SU-DHL-6 (cell line): Measurements from ENCODE around the gene ACOT12.

ENCODE experiments used
- H2AFZ ChIP-seq: fragments of 200-600 bp; sonication (generic); 2 replicates; pipeline ENCODE4 v1.6.1; 2014; ENCODE audit warnings: low read depth, mild to moderate bottlenecking, moderate library complexity, mixed read lengths, antibody characterized with exemption, low read length; ENCODE audit not compliant: severe bottlenecking
- H3F3A ChIP-seq: fragments of 200-600 bp; shearing (Covaris generic); 2 replicates; pipeline ENCODE4 v1.6.0; 2016; ENCODE audit warnings: antibody characterized with exemption, mild to moderate bottlenecking; ENCODE audit not compliant: insufficient read depth
- H3K27ac ChIP-seq: fragments of 200-600 bp; sonication (generic); 2 replicates; pipeline ENCODE4 v1.5.1; 2016; ENCODE audit warnings: low read depth, mild to moderate bottlenecking, low read length, moderate library complexity, mixed read lengths
- H3K27me3 ChIP-seq: fragments of 200-600 bp; sonication (generic), shearing (Covaris generic); 2 replicates; pipeline ENCODE4 v1.6.0; 2014; ENCODE audit warnings: mild to moderate bottlenecking, low read length
- H3K36me3 ChIP-seq: fragments of 200-600 bp; sonication (generic); 2 replicates; pipeline ENCODE4 v1.6.1; 2014; ENCODE audit warnings: mild to moderate bottlenecking, low read length, mixed read lengths
- H3K4me2 ChIP-seq: fragments of 300-600, 200-600 bp; shearing (Covaris generic), sonication (generic); 2 replicates; pipeline ENCODE4 v1.6.0; 2014; ENCODE audit warnings: low read length, low read depth, mild to moderate bottlenecking; ENCODE audit not compliant: poor library complexity, severe bottlenecking
- H3K4me3 ChIP-seq: fragments of 200-600 bp; sonication (generic); 2 replicates; pipeline ENCODE4 v1.5.1; 2014; ENCODE audit warnings: antibody characterized with exemption, low read length, mild to moderate bottlenecking, mixed read lengths; ENCODE audit not compliant: insufficient read depth, poor library complexity, severe bottlenecking
- H3K79me2 ChIP-seq: fragments of 200-600 bp; sonication (generic); 2 replicates; pipeline ENCODE4 v1.6.1; 2014; ENCODE audit warnings: mild to moderate bottlenecking, low read length, moderate library complexity; ENCODE audit not compliant: insufficient read depth
- H3K9ac ChIP-seq: fragments of 200-600 bp; sonication (generic); 2 replicates; pipeline ENCODE4 v1.7.0; 2014; ENCODE audit warnings: mild to moderate bottlenecking, low read length
- H3K9me2 ChIP-seq: fragments of 200-600 bp; sonication (generic); replicated peaks from 2 replicates; pipeline ENCODE4 v1.6.1; 2014; ENCODE audit warnings: low read length; ENCODE audit not compliant: insufficient read depth
- H3K9me3 ChIP-seq: fragments of 200-600 bp; sonication (generic); 2 replicates; pipeline ENCODE4 v1.6.1; 2014; ENCODE audit warnings: low read length, mixed read lengths; ENCODE audit not compliant: insufficient read depth
- H4K20me1 ChIP-seq: fragments of 200-600 bp; sonication (generic); 2 replicates; pipeline ENCODE4 v1.6.1; 2014; ENCODE audit warnings: low read depth, mild to moderate bottlenecking, antibody characterized with exemption, low read length, moderate library complexity, mixed read lengths
- EZH2phosphoT487 ChIP-seq: fragments of 200-600 bp; sonication (generic), shearing (Covaris generic); conservative IDR thresholded peaks from 2 replicates; pipeline ENCODE4 v1.6.1; 2018; ENCODE audit warnings: mild to moderate bottlenecking, antibody characterized with exemption, low read length, moderate library complexity, mixed read lengths
- TF ChIP-seq, protein P1 (sequence below): fragments of 200-600 bp; sonication (generic); IDR thresholded peaks from one replicate; pipeline ENCODE4 v1.5.1; 2017; ENCODE audit warnings: antibody characterized with exemption, mild to moderate bottlenecking, low read length, moderate library complexity; ENCODE audit not compliant: insufficient read depth, poor library complexity, severe bottlenecking

ACOT12 gene

GRCh38 chr5:81405126-81405891 lies 11.4 kb upstream of the ACOT12 start:
- Histone ChIP-seq H3K79me2 (no peaks in the 10 kb centered on the region), H3K27ac (no peak overlapping the region), H3K4me3 (no peak overlapping the region), H4K20me1 (no peaks in the 10 kb centered on the region), H3K9me2 (no peaks in the 10 kb centered on the region), H3K27me3 (no peaks in the 10 kb centered on the region), H3F3A (no peaks in the 10 kb centered on the region; the same call in 1 of the 2 replicates), H3K9ac (no peak overlapping the region), H2AFZ (no peak overlapping the region), H3K36me3 (no peaks in the 10 kb centered on the region), H3K4me2 (no peak overlapping the region), H3K9me3 (no peaks in the 10 kb centered on the region)
- TF ChIP-seq, protein P1, sequence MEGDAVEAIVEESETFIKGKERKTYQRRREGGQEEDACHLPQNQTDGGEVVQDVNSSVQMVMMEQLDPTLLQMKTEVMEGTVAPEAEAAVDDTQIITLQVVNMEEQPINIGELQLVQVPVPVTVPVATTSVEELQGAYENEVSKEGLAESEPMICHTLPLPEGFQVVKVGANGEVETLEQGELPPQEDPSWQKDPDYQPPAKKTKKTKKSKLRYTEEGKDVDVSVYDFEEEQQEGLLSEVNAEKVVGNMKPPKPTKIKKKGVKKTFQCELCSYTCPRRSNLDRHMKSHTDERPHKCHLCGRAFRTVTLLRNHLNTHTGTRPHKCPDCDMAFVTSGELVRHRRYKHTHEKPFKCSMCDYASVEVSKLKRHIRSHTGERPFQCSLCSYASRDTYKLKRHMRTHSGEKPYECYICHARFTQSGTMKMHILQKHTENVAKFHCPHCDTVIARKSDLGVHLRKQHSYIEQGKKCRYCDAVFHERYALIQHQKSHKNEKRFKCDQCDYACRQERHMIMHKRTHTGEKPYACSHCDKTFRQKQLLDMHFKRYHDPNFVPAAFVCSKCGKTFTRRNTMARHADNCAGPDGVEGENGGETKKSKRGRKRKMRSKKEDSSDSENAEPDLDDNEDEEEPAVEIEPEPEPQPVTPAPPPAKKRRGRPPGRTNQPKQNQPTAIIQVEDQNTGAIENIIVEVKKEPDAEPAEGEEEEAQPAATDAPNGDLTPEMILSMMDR, result no peak

DNA sequence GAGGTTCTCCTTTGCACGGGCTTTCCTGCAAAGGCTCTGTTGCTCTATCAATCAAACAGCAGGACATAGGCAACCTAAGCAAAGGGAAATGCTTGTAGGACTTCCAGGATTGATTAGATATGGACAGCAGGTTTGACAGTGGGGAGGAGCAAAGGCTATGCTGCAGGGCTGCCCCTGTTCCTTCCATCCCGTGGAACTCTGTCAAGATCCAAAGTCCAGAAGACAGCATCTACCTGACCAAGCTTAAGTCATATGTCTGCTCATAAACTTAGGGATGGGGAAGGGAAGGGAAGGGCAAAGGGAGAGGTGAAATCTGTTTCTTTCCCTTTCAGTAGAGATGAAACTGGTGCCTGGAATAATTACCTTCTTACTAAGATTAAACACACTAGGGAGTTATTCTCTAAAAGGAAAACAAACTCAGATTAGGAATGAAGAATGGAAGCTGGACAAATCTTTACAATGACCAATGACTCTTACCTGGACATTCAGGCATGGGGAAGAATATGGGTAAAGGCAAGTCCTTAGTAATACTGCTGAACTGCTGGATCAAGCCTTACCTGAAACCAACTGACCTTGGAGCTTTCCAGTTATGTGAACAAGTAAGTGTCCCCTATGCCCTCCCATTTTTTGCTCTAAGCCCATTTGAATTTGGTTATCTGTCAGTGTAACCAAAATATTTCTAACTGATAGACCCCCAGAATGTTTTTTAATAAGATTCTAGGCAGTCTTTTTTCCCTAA lies 8.4 kb upstream of the ACOT12 start:
- no peak overlapping the region for H3K4me3 ChIP-seq
- H3K79me2 ChIP-seq, result no peaks in the 10 kb centered on the region
- no peak overlapping the region for H3K9ac ChIP-seq
- no peak overlapping the region for H2AFZ ChIP-seq
- no peaks in the 10 kb centered on the region for H3K36me3 ChIP-seq
- no peak overlapping the region for H3K4me2 ChIP-seq
- no peaks in the 10 kb centered on the region for H3K27me3 ChIP-seq
- H3K27ac ChIP-seq, result no peak overlapping the region
- no peaks in the 10 kb centered on the region for H4K20me1 ChIP-seq
- no peak for TF ChIP-seq EZH2phosphoT487
- TF ChIP-seq, protein P1, result no peak
- H3F3A ChIP-seq, result no peaks in the 10 kb centered on the region
- no peaks in the 10 kb centered on the region for H3K9me2 ChIP-seq
- no peaks in the 10 kb centered on the region for H3K9me3 ChIP-seq

DNA sequence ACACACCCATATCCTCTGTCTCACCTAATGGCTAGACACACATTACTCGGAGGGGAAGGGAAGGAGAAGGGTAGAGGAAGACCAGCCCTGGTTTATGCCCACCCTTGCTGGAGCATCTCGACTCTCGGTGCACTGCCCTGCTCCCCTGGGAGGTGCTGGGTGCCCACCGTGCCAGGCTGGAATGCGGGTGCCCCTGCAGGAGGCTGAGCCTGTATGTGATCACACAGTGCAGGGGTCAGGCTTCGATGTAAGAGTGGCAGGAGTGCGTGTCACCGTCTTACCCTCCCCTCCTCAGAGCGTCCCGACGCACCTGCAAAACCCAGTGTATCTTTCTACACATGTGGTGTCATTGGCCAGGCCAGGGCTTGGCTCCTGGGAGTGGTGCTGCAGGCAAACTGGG lies 7.3 kb upstream of the ACOT12 start:
- H3F3A ChIP-seq, result no peaks in the 10 kb centered on the region
- no peaks in the 10 kb centered on the region for H3K9me3 ChIP-seq
- no peaks in the 10 kb centered on the region for H3K9me2 ChIP-seq
- H4K20me1 ChIP-seq, result no peaks in the 10 kb centered on the region
- H3K27ac ChIP-seq, result no peak overlapping the region
- H2AFZ ChIP-seq, result no peak overlapping the region
- H3K27me3 ChIP-seq, result no peaks in the 10 kb centered on the region
- H3K4me2 ChIP-seq, result no peak overlapping the region
- no peak overlapping the region for H3K9ac ChIP-seq
- no peak overlapping the region for H3K4me3 ChIP-seq
- H3K79me2 ChIP-seq, result no peaks in the 10 kb centered on the region
- no peak for TF ChIP-seq EZH2phosphoT487
- TF ChIP-seq, protein P1, result no peak
- H3K36me3 ChIP-seq, result no peaks in the 10 kb centered on the region
